Activated CD4-positive, alpha-beta T cell treated with anti-CD3 and anti-CD28 coated beads, Interleukin-2, amount 50 U/mL, for 1 hour (primary cell): Measurements from ENCODE around the gene KRT76.
"Not testable (repeated sequence)": the region's sequence is repeated elsewhere in the genome, so short reads cannot be mapped to it uniquely, and the experiment has no call there.

Experiments
- DNase-seq: peaks from one replicate; pipeline ENCODE4 v3.0.0-alpha.2; 2020

KRT76 gene

DNA sequence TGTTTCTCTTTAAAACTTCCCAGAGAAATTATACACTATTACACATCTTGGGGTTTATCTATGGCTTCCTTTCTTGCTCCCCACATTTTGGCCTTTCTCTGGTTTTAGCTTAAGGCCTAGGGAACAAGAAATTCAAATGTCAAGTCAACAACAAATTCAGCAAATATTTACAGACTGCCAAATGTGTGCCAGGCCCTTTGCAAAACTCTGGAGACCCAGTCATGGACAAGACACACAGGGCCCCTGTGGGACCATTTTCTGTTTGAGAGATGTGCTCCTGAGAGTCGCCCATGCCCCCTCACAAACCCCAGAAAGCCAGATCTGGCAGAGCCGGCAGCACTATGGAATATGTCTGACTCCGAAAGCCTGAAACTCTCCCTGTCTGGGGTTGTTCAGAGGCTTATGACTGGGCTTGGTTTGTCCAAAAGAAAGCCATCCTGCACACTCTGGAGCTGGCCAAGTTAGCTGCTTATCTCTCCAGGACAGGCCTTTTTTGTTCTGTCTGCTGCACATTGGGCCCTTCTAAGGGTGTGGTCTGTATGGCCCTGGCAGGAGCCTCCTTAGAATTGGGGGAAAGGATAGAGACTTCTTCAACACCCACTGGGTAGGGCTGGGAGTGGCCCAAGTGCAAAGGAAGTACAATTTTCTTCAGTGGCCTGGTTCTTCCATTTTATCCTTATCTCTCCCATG is 19.8 kb upstream of the KRT76 start:
- DNase-seq = no peak

DNA sequence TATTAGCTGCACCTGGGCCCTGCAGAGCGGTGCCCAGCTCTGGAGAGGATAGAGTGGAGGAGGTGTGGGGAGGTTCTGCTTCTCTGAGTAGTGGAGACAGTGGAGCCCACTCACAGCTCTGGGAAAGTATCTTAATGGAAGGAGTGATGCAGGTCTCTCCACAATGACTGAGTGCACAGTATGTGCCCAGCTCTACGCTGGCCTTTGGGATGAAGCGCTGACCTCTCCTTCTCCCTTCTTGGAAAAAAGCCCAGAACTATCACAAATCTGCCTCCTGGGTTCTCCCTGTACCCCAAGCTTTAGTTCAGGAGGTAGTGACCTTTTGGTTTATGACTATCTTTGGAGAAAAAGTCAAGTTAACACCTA is 19.3 kb upstream of the KRT76 start:
- no peak for DNase-seq

DNA sequence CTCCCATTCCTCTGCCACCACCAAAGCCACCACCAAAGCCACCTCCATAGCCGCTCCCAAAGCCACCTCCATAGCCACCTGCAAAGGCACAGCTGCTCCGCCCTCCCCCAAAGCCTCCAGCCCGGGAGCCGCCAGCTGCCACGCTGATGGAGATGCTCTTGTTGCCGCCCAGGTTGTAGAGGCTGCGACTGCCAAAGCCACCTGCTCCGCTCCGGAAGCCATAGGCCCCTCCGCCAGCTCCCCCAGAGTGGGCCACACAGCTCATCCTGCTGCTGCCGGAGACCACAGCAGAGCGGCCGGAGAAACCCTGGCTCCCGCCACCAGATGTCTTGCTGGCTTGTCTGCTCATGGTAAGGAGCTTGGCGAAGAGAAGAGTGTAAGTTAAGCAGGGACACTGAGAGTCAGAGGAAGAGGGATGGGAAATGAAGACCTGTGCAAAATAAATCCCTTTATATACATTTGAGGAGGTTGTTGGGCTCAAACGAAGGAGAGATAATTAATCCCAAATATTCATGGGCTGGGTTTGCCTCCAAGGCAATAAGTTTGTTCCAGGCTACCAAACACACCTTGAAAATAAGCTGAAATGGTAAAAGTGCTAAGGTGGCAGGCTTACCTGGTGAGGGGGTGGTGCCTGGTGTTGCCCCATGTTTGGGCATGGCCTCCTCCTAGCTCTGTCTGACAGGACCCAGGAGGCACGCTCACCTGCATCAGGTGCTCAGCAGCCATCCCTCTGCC is 18.7 kb upstream of the KRT76 start, which contains the start of gene KRT3:
Gene KRT3 (minus strand): TSS at position 424 of the 735 bp plus-strand sequence. CDS start 75 bp downstream, at position 349.
- DNase-seq = no peak

DNA sequence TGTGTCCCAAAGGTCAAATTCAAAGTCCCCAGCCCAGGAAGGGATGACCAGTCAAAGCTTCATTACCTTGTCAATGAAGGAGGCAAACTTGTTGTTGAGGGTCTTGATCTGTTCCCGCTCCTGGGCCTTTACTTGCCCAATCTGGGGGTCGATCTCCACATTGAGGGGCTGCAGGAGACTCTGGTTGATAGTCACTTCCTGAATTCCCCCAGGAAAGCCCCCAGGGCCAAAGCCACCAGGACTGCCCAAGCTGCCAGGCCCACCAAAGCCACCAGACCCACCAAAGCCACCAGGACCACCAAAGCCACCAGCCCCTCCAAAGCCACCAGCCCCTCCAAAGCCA is 18.2 kb upstream of the KRT76 start:
- not testable (repeated sequence) for DNase-seq

DNA sequence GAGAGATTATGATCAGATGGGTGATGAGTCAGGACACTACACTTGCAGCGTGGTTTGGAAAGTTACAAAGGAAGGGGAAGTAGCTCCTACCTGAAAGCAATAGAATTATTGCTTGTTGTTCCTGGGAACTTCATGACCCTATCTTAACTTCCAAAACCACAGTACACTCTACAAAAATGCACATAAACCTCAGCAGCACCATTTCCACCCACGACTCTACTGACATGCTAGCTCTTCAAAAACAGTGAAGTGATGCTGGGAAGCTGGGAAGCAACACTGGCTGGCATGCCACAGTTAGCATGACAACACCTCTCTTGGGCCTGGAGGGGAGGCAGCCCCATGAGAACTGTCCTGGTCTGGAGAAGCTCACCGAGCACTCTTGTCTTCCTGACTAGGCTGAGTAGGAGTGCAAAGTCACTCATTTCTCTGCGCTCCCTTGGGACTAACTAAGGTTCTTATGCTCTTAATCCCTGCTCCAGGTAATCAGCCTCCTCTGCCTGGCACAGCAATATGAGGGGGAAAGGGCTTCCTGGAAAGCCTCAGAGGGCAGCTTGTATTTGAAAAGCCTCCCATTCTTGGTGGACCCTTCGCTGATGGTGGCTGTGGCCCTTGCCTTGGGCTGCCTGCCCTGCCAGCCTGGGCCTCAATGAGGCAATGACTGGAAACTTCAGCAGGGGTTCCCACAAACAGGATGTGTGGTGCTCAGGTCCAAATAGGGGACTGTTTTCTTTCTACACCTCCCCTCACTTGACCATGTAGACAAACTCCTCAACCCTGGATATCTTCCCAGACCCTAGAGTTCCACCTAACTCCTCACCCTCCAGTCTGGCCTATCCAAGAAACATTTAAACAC is 17.6 kb upstream of the KRT76 start:
- no peak for DNase-seq

DNA sequence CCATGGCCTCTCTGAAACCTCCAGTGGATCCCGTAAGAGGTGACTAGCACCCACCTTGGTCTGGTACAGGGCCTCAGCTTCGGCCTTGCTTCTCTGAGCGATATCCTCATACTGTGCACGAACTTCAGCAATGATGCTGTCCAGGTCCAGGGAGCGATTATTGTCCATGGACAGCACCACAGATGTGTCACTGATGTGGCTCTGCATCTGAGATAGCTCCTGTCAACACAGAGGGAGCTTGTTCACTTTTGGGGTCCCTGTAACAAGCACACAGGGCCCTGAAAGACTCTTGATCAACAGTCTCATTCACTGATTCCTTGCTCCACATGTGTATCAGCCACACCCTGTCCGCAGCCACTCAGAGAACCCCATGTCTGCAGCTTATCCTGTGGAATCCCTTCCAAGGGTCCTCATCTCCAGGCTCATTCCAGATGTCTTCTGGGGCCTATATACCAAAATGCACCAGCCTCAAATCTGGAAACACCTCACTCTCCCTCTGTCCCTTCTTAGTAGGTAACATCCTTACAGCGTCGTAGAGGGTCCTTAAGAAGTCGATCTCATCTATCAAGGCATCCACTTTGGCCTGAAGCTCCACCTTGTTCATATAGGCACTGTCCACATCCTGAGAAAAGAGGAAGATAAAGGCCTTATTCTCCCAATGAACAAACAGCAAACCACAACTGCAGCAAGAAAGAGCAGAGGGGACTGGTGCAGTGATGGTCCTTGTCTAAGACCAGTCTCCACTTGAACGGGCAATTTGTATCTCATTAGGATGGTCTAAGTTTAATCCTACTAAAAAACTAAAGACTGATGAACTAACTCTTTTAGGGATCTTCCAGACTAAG is 15.3 kb upstream of the KRT76 start:
- no peak for DNase-seq

DNA sequence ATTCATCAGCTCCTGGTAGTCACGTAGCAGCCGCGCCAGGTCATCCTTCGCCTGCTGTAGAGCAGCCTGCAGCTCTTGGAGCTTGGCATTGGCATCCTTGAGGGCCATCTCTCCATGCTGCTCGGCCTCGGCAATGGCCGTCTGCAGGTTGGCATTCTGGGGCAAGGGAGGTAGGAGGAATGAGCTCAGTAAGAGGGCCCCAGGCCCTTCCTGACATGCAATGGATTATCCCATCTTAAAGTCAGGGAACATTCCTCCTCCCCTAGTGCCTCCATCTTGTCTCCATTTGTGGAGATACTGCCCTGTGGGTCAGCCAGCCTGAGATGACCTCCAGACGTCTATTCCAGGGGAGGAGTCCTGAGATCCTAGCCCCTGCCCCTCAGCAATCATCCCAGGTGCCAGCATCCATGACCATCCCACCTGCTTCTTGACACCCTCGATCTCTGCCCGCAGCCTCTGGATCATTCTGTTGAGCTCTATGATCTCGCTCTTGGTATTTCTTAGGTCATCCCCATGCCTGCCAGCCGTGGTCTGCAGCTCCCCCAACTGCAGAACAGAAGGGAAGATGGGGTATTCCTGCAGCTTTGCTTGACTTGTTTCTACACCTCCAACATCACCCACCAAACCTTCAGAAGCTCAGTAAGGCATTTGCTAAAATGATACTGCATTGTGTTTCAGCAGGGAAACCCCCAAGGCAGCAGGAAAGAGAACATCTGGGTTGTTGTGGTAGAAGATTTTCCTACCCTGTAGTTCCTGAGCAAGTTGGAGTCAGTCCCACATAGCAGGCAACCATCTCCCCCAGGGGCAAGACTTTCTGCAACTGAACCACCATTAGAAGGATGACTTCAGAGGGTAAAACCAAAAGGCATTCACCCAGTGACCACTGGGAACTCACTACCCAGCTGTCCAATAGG is 14.4 kb upstream of the KRT76 start:
- DNase-seq = no peak

DNA sequence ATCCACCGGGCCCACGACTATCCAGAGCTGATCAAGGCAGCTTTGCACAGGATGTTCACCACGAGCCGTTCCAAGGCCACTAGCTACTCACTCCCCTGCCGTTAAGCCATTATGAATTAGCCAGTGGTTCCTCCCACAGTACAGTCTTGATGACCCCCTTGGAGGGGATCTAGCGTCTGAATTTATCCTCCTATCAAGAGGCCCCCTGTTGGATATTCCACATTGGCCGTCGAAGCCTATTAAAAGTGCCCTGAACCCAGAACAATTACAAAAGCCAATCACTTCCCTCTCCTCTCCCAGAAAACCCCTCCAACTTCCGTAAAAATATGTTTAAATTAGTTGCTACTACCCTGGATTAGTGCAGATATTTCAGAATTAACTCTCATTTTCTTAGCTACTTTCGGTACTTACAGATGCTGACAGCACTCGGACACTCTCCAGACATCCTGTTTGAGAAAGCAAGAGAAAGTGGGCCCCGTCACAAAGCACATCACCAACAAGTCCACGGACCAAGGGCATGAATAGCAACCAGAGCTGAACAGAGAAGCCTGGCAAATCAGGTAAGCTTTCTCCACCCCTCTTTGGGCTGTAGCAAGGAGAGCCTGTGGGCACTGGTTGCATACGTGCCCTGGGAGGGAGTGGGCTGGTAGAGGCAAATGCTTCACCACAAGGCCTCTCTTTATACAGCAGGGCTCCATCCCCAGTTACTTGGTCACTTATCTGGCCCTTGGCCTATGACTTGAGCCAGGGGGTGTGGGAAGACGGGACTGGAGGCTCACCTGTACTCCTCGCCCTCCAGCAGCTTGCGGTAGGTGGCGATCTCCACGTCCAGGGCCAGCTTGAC is 13.5 kb upstream of the KRT76 start:
- DNase-seq = no peak

DNA sequence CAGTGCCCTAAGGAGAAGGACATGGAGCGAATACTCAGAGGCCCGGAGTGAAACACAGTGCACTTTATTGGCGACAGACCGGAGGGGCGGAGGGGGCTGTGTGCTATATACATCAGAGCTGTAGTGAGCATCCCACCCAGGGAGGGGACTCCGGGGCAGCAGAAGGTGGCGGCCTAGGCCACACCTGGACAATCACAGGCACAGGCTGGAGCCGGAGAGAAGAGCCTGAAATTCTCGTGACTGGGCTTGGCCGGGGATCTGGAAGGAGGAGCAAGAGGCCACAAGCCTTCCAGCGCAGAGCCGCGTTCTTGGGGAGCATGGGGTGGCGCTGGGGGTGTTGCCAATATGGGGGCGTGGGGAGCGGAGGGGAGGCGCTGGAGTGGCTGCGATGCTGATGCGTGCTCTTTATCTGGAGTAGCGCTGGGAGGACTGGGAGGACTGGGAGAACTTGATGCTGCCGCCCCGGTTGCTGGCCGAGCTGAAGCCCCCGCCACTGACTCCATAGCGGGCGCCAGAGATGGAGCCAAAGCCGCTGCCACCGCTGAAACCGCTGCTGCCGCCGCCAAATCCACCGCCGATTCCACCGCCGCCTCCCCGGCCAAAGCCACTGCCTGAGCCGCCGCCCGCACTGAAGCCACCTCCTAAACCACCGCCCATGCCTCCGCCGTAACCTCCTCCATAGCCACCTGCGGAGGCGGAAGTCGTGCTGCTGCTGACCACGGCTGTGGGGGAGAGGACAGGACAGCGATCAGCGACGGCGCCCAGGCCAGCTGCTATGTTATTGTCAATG is 12.7 kb upstream of the KRT76 start:
- DNase-seq = no peak

DNA sequence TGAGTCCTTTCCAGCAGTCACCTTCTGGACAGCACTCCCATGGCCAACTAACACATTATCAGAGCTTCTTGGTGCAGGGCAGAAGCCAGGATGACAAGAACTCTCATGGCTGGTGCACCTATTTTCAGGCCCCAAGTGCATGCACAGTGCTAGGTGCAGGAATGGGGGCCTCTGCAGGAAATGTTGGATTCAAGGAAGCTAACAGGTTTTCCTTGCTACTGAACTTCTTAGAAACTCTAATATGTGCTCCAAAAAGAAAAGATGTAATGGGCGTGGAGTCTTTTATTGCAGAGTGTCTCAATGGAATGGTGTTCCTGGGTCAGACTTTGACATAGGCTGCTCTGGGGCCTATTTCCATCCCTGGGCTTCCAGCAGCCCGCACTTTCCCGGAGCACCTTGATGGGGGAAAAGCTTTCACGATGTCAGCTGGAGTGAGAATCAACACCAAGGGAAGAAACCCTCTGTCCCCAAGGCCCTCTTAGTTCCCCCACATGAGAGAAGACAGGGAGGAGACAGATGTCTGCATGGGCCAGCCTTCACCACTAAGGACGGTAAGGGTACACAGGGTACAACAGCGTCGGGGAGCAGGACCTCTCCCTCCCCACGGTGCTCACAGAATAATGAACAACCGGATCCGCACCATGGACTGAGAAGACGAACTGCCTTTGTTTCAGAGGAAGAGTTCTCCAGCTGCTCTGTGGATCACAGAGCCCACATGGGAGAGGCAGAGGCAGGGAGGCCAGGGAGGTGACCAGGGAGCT is 11.9 kb upstream of the KRT76 start:
- no peak for DNase-seq

DNA sequence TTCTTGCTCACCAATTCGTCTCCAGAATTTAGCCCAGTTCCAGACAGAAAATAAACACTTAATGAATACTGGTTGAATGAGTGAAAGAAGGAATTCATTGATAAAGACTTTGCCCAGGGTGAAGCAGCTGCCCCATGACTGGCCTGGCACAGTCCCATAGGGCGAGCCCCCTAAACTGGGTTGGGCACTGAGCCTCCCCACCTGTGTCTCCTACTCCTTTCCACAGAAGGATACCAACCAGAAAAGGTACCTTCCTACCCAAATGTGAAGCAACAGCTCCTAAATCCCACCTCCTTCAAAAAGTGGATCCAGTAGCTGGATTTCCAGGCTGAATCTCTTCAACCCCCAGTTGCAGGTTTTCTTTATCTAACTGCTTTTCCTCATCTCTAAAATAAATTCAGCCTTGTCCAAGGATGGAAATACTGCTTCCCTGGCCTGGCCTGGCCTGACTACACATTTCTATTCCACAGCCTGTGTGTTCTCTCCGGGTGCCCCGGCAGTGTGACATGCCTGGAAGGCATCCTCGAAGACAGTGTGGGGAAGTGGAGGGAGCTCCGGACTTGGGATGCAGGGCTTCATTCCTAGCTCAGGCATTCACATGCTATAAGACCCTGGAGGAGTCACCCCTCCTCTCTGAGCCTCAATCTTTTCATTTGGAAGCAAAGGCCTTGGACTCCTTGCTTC is 11.2 kb upstream of the KRT76 start:
- DNase-seq = no peak

DNA sequence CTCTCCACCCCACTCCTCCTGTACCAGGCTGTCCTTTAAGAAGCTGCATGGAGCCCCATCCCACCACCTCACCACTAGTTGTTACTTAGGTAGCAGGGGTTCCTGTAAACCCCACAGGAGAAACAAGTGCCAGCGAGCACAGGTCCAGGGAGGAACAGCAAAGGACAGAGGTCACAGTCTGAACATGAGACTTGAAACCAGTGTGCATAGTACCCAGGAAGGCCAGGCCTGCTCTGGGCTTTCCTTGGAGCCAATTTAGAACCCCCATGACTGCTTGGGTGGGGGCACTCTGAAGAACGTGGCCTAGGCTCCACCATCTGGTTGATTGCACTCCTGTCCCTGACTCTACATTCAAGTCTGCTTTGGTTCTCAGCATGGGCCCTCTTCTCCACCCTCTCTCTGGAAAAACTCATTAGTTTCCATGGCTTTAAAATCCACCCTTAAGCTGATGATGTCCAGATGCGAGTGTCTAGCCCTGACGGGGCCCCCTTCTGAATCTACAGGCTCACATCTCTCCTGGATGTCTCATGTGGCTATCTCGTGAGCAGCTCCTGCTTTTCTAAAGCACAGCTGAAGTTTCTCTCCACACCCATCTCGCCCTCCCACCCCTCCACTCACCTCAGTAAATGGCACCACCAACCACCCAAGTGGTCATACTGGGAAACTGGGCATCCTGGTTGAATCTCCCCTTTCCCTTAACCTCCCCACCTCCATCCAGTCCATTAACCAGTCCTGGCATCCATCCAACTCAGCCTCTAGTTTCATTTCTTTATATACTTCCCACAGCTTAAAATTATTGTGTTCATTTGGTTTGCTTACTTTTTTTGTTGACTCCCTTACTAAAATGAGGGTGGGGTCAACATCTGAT is 10.4 kb upstream of the KRT76 start:
- no peak for DNase-seq

DNA sequence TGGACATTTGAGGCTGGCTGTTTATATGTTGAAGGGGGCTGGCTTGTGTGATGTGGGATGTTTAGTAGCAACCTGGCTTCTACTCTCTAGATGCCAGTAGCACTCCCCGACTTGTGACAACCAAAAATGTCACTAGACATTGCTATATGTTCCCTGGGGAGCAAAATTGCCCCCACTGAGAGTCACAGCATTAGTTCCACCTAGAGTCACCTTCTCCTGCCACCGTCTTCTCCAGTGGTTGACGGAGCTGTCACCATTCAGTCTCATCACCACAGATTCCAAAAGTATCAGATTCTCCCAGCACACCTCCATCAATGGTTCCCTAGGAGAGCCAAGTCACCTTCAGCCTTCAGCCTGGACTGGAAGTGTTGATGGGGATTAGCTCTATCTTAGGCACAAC is 7.8 kb upstream of the KRT76 start:
- no peak for DNase-seq

DNA sequence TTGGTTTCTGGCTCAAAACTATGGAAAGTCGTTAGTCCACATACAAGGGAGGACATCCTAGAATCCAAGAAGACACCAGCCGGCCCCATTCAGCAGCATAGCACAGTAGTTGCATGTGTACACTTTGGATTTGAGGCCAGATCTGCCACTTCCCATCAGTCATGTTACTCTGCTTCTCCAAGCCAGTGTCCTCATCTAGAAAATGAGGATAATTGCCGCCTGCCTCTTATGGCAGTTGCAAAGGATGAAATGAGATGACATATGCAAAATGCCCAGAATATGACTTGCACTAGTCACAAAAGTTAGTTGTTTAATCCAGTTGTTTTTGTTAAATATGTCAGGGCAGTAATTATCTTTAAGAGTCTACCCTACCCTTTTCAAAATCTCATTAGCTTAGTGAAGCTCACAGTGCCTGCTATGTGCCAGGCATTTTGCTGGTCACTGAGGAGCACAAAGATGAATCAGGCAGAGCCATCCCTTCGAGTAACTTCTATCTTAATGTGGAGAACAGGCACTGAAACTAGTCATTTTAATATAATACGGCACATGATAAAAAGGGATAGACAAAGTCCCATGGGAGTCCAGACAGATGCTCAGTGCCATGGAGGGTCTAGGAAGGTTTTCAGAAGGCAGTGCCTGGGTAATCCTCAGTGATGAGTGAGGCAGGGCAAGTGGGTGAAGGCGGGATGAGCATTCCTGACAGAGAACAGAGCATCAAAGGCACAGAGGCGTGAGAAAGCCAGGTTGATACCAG is 6.6 kb upstream of the KRT76 start:
- no peak for DNase-seq

DNA sequence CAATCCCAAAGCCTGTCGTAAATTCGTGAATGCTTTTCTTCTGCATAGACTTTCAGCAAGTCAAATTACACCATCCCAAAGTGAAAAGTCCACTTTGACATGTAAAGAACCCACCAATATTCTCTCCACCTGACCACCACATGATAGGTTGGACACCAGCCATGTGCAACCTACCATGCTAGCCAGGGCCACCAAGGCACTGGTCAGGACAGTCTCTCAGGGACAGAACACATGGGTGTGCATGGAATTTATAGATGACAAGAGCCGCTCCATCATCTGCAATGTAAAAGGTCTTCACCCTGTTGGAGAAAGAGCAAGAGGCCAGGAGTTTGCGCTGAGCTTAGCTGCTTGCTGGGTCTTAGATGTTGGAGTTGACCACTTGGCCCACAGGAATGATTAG is 5.4 kb upstream of the KRT76 start:
- DNase-seq = no peak

DNA sequence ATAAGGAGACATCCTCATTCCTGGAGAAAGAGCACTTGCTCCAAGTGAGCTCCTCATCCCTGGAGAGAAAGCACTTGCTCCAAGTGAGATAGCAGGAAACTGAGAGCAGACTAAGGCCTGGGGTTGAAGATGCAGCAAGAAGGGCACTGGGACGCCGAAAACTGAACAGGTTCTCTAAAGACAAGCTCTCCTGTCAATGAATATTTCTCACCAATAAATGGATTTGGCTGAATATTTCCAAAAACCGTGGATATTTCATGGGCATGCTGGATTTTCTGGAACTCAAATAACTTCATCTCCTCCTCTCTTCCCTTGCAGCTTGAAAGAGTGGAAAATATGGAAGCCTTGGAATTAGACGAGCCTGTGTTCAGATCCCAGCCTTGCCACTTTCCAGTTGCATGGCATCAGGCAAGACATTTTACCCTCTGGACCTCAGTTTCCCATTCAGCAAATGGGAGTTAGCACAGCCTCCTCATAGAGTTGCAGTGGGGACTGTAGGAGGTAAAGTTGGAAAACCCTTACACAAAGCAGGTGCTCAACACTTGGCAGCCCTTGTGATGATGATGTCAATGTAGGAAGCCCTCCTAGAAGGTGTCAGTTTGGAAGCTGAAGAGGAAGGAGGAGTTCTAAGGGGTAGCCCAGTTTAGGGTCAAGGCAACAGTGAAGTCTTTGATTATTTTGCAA is 4.4 kb upstream of the KRT76 start:
- DNase-seq = no peak
